NCI-H2107 (cell line): ENCODE data around the gene ECHS1.
"Not testable (repeated sequence)": the region's sequence is repeated elsewhere in the genome, so short reads cannot be mapped to it uniquely, and the experiment has no call there.

Experiments
- DNase-seq: peaks from one replicate; lab custom pipeline; 2025; lab: John Stamatoyannopoulos, UW

Gene ECHS1

GRCh38 chr10:133378251-133379096 is 5.3 kb upstream of the ECHS1 start:
- no peak for DNase-seq

GRCh38 chr10:133377818-133378250 is 4.7 kb upstream of the ECHS1 start:
- no peak for DNase-seq

GRCh38 chr10:133377025-133377817 is 4.1 kb upstream of the ECHS1 start:
- no peak for DNase-seq

GRCh38 chr10:133376183-133376582 is 3.0 kb upstream of the ECHS1 start:
- not testable (repeated sequence) for DNase-seq

- DNase-seq, result no peak
Observed at GRCh38 chr10:133375357-133376115, 2.4 kb upstream of the ECHS1 start.

- DNase-seq, result no peak
Observed at GRCh38 chr10:133372507-133372906, 647 bp downstream of the ECHS1 start.

- DNase-seq, result no peak
Observed at GRCh38 chr10:133370030-133370786, 2.9 kb downstream of the ECHS1 start.

- DNase-seq, result no peak
Observed at GRCh38 chr10:133368153-133368552, 5.0 kb downstream of the ECHS1 start.

GRCh38 chr10:133367461-133367860 is 5.7 kb downstream of the ECHS1 start:
- DNase-seq, result not testable (repeated sequence)

GRCh38 chr10:133366751-133367150 is 6.4 kb downstream of the ECHS1 start:
- DNase-seq, result no peak

GRCh38 chr10:133366130-133366478 is 7.0 kb downstream of the ECHS1 start:
- DNase-seq, result no peak

GRCh38 chr10:133365461-133366129 is 7.6 kb downstream of the ECHS1 start:
- DNase-seq, result no peak

- DNase-seq, result peak; percentile 14
Observed at GRCh38 chr10:133364645-133365431, 8.3 kb downstream of the ECHS1 start.

- no peak for DNase-seq
Observed at GRCh38 chr10:133362846-133363245, 10.3 kb downstream of the ECHS1 start.

- no peak for DNase-seq
Observed at GRCh38 chr10:133361773-133362441, 11.2 kb downstream of the ECHS1 start.

GRCh38 chr10:133361227-133361626 is 11.9 kb downstream of the ECHS1 start:
- DNase-seq, result no peak

- no peak for DNase-seq
Observed at GRCh38 chr10:133359972-133360610, 13.1 kb downstream of the ECHS1 start.

- DNase-seq, result peak; percentile 8
Observed at GRCh38 chr10:133359554-133359971, 13.6 kb downstream of the ECHS1 start.

GRCh38 chr10:133358925-133359310 is 14.2 kb downstream of the ECHS1 start:
- no peak for DNase-seq
